Vagina (tissue), 2 donors: Measurements from ENCODE around the gene UBE2U. TPM values are rescaled to one million over a fixed set of nuclear protein-coding genes. Genes with fewer than 3 reads are reported as not detected.
A peak's percentile ranks its signal among the peaks of the same experiment; 100 is the strongest.

Experiments used
- DNase-seq, 2 donors: peaks; one replicate each; pipeline ENCODE4 v3.0.0-alpha.2; 2017; ENCODE audit errors: extremely low spot score in 2 of 2
- H3K27ac ChIP-seq: fragments of 200-600 bp; sonication (generic); one replicate; pipeline ENCODE4 v1.5.1; 2019
- H3K27me3 ChIP-seq: fragments of 200-600 bp; sonication (generic); one replicate; pipeline ENCODE4 v1.5.1; 2019
- H3K36me3 ChIP-seq, 2 donors: fragments of 200-600 bp; sonication (generic); one replicate each; pipeline ENCODE4 v1.5.1; 2017 to 2019
- H3K4me1 ChIP-seq: fragments of 200-600 bp; sonication (generic); one replicate; pipeline ENCODE4 v1.5.1; 2019
- H3K4me3 ChIP-seq, 2 donors: fragments of 200-600 bp; sonication (generic); 1 replicate in 1 of 2; 2 replicates in 1 of 2; pipeline ENCODE4 v1.5.1; 2016 to 2019
- H3K9me3 ChIP-seq: fragments of 200-600 bp; sonication (generic); one replicate; pipeline ENCODE4 v1.5.1; 2019
- CTCF ChIP-seq, 3 experiments: fragments of 450-650 bp in 2 of 3; fragments of 200-600 bp in 1 of 3; sonication (generic) in 1 of 3; IDR thresholded peaks; one replicate each; pipeline ENCODE4 v1.5.1; 2017 to 2019; ENCODE audit warnings: antibody characterized with exemption in 3 of 3, mild to moderate bottlenecking in 2 of 3, moderate library complexity in 2 of 3
- POLR2A ChIP-seq, 2 donors: fragments of 450-650 bp; IDR thresholded peaks; one replicate each; pipeline ENCODE4 v1.6.1; 2017; ENCODE audit warnings: antibody characterized with exemption in 2 of 2, mild to moderate bottlenecking in 2 of 2, moderate library complexity in 2 of 2
- POLR2AphosphoS5 ChIP-seq, 2 donors: sonication (generic); formaldehyde crosslinking; IDR thresholded peaks; one replicate each; pipeline ENCODE4 v1.9.0; 2017; ENCODE audit warnings: antibody characterized with exemption in 2 of 2, mild to moderate bottlenecking in 2 of 2, low read depth in 1 of 2; ENCODE audit not compliant: insufficient read depth in 1 of 2
- intact Hi-C: fragments of 100-400 bp; cut with DNase I; formaldehyde crosslinking; loops from one replicate; pipeline ENCODE4 v1.15.1; 2023
- total RNA-seq: library from RNA; depleted of rRNA; stranded (reverse); fragments of >200 nt; gene quantifications from one replicate; pipeline ENCODE4 v1.2.3, GENCODE V29; 2016

The UBE2U gene
- total RNA-seq, 1 donor from 2014 or later = not detected

- Histone ChIP-seq H3K9me3 (no peaks in the 10 kb centered on the region), H3K27me3 (no peaks in the 10 kb centered on the region), H3K27ac (no peak overlapping the region), H3K4me1 (no peaks in the 10 kb centered on the region), H3K36me3 (no peaks in the 10 kb centered on the region), H3K4me3 (no peak overlapping the region)
- TF ChIP-seq POLR2A (IDR thresholded peaks at IDR 0.05) (no peak), CTCF (IDR thresholded peaks at IDR 0.05) (no peak), POLR2AphosphoS5 (IDR thresholded peaks at IDR 0.05; ENCODE audit: insufficient read depth in 1 of 2, low read depth in 1 of 2) (no peak)
- intact Hi-C loops = loop anchor here (10.0 kb wide), 1 partner anchor 556 kb away; no protein-coding TSS in a partner anchor
- DNase-seq = no peak
Observed at GRCh38 chr1:64241069-64241468, 37.6 kb downstream of the UBE2U start.

- intact Hi-C loops = loop anchor here (10.0 kb wide), 1 partner anchor 558 kb away; no protein-coding TSS in a partner anchor
- Histone ChIP-seq H3K4me1 (no peaks in the 10 kb centered on the region), H3K9me3 (no peaks in the 10 kb centered on the region), H3K36me3 (no peaks in the 10 kb centered on the region), H3K27me3 (no peaks in the 10 kb centered on the region), H3K4me3 (no peak overlapping the region), H3K27ac (no peak overlapping the region)
- peak; percentile 30 to 50 (median 34) for TF ChIP-seq CTCF (IDR thresholded peaks at IDR 0.05)
- TF ChIP-seq POLR2A (IDR thresholded peaks at IDR 0.05) = no peak
- DNase-seq = no peak
Observed at GRCh38 chr1:64242895-64243756, 39.7 kb downstream of the UBE2U start.

GRCh38 chr1:64243757-64244080 lies 40.3 kb downstream of the UBE2U start:
- Histone ChIP-seq H3K4me1 (no peaks in the 10 kb centered on the region), H3K27me3 (no peaks in the 10 kb centered on the region), H3K4me3 (no peak overlapping the region), H3K9me3 (no peaks in the 10 kb centered on the region), H3K27ac (no peak overlapping the region), H3K36me3 (no peaks in the 10 kb centered on the region)
- no peak for DNase-seq
- intact Hi-C loops = loop anchor here (10.0 kb wide), 1 partner anchor 559 kb away; no protein-coding TSS in a partner anchor
- no peak for TF ChIP-seq POLR2AphosphoS5 (IDR thresholded peaks at IDR 0.05; ENCODE audit: insufficient read depth in 1 of 2, low read depth in 1 of 2)
- no peak for TF ChIP-seq CTCF (IDR thresholded peaks at IDR 0.05)
- TF ChIP-seq POLR2A (IDR thresholded peaks at IDR 0.05) = no peak

- TF ChIP-seq POLR2A (IDR thresholded peaks at IDR 0.05) (no peak), POLR2AphosphoS5 (IDR thresholded peaks at IDR 0.05; ENCODE audit: insufficient read depth in 1 of 2, low read depth in 1 of 2) (no peak), CTCF (IDR thresholded peaks at IDR 0.05) (no peak)
- no peaks in the 10 kb centered on the region for H3K9me3 ChIP-seq
- H3K36me3 ChIP-seq = no peaks in the 10 kb centered on the region
- no peak overlapping the region for H3K27ac ChIP-seq
- intact Hi-C loops = loop anchor here (5.0 to 10.0 kb wide), 2 partner anchors 561 to 628 kb away; no protein-coding TSS in a partner anchor
- H3K27me3 ChIP-seq = no peaks in the 10 kb centered on the region
- H3K4me1 ChIP-seq = no peaks in the 10 kb centered on the region
- DNase-seq = no peak
- no peak overlapping the region for H3K4me3 ChIP-seq
Observed at GRCh38 chr1:64245495-64245894, 42.1 kb downstream of the UBE2U start.

GRCh38 chr1:64246294-64246917 lies 43.0 kb downstream of the UBE2U start:
- Histone ChIP-seq H3K4me3 (no peak overlapping the region), H3K36me3 (no peaks in the 10 kb centered on the region), H3K27ac (no peak overlapping the region), H3K9me3 (no peaks in the 10 kb centered on the region), H3K27me3 (no peaks in the 10 kb centered on the region), H3K4me1 (no peaks in the 10 kb centered on the region)
- intact Hi-C loops = loop anchor here (5.0 to 10.0 kb wide), 2 partner anchors 562 to 629 kb away; no protein-coding TSS in a partner anchor
- TF ChIP-seq POLR2A (IDR thresholded peaks at IDR 0.05) = no peak
- peak; percentile 57 to 73 (median 67) for TF ChIP-seq CTCF (IDR thresholded peaks at IDR 0.05)
- TF ChIP-seq POLR2AphosphoS5 (IDR thresholded peaks at IDR 0.05; ENCODE audit: insufficient read depth in 1 of 2, low read depth in 1 of 2) = peak in 1 of 2 donors; percentile 23
- no peak for DNase-seq
